H1 (cell line): Measurements from ENCODE around the gene KCNA1. TPM values are rescaled to one million over a fixed set of nuclear protein-coding genes. Genes with fewer than 3 reads are reported as not detected.

Experiments
- BACH1 ChIP-seq: IDR thresholded peaks from 2 replicates; pipeline ENCODE4 v1.6.1; 2012; ENCODE audit warnings: low read length, improper control_type of control experiment
- KDM1A ChIP-seq: fragments of 200-600, 300-600 bp; sonication (generic); IDR thresholded peaks from 2 replicates; pipeline ENCODE4 v1.7.1; 2016; ENCODE audit warnings: mild to moderate bottlenecking, low read length, borderline replicate concordance
- POLR2AphosphoS5 ChIP-seq: IDR thresholded peaks from 2 replicates; pipeline ENCODE4 v1.6.1; 2011; ENCODE audit warnings: low read depth, low read length
- SIRT6 ChIP-seq: IDR thresholded peaks from one replicate; pipeline ENCODE4 v1.7.1; 2012; ENCODE audit warnings: low read length, inconsistent platforms
- SP4 ChIP-seq: IDR thresholded peaks from 2 replicates; pipeline ENCODE4 v1.6.1; 2012; ENCODE audit warnings: low read length, inconsistent platforms
- TBP ChIP-seq: IDR thresholded peaks from 2 replicates; pipeline ENCODE4 v1.6.1; 2011; ENCODE audit warnings: low read depth, low read length, improper control_type of control experiment
- polyA plus RNA-seq, 7 experiments: library from polyadenylated mRNA; depleted of rRNA in 3 of 7; stranded (reverse) in 5 of 7; unstranded in 2 of 7; fragments of >200 nt in 5 of 7; fragments of 200-250 nt in 2 of 7; gene quantifications; 1 replicate in 5 of 7; 2 replicates in 1 of 7; 4 replicates in 1 of 7; pipeline versions ENCODE4 v1.2.1 to v1.2.3, GENCODE V29; 2011 to 2013; ENCODE audit warnings: missing spikeins in 2 of 7, mixed read lengths in 2 of 7
- total RNA-seq: library from RNA; stranded (reverse); fragmentation: NEBNext Ultra II Directional; extraction: Animal tissue kit (Norgen Biotek cat#: 25700); gene quantifications from 2 replicates; pipeline ENCODE4 v1.2.1, GENCODE V29; 2021
- TF ChIP-seq, protein P1 (sequence below), 3 experiments: IDR thresholded peaks; 1 replicate in 2 of 3; 2 replicates in 1 of 3; pipeline versions ENCODE4 v1.5.1 to v1.6.1; 2011; ENCODE audit warnings: low read length in 3 of 3, mild to moderate bottlenecking in 3 of 3, inconsistent platforms in 2 of 3, low read depth in 1 of 3, moderate library complexity in 1 of 3; ENCODE audit not compliant: insufficient read depth in 1 of 3; ENCODE audit errors: control extremely low read depth in 1 of 3

The KCNA1 gene
- total and polyA plus RNA-seq, 2 of the 8 experiments (the other 6 are each of a cell fraction or from before 2014, with no cell fraction given), result 0.23 to 0.30 TPM

GRCh38 chr12:4862809-4863208 is 46.9 kb upstream of the KCNA1 start (continued):
- TF ChIP-seq, protein P1, sequence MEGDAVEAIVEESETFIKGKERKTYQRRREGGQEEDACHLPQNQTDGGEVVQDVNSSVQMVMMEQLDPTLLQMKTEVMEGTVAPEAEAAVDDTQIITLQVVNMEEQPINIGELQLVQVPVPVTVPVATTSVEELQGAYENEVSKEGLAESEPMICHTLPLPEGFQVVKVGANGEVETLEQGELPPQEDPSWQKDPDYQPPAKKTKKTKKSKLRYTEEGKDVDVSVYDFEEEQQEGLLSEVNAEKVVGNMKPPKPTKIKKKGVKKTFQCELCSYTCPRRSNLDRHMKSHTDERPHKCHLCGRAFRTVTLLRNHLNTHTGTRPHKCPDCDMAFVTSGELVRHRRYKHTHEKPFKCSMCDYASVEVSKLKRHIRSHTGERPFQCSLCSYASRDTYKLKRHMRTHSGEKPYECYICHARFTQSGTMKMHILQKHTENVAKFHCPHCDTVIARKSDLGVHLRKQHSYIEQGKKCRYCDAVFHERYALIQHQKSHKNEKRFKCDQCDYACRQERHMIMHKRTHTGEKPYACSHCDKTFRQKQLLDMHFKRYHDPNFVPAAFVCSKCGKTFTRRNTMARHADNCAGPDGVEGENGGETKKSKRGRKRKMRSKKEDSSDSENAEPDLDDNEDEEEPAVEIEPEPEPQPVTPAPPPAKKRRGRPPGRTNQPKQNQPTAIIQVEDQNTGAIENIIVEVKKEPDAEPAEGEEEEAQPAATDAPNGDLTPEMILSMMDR (IDR thresholded peaks at IDR 0.05; ENCODE audit: control extremely low read depth in 1 of 3, insufficient read depth in 1 of 3, low read depth in 1 of 3, low read length in 3 of 3), result no peak
- no peak for TF ChIP-seq KDM1A
- TF ChIP-seq POLR2AphosphoS5, result no peak
- no peak for TF ChIP-seq BACH1
- TF ChIP-seq TBP, result no peak
- no peak for TF ChIP-seq SIRT6
- no peak for TF ChIP-seq SP4
- TF ChIP-seq, all 59 proteins: peak for 0
